Glomerular visceral epithelial cell (primary cell): ENCODE data around the gene EIF4E.
"Not testable (repeated sequence)": the region's sequence is repeated elsewhere in the genome, so short reads cannot be mapped to it uniquely, and the experiment has no call there.

Experiments
- DNase-seq: peaks from one replicate; pipeline ENCODE4 v3.0.0-alpha.2; 2016; ENCODE audit errors: extremely low spot score

The EIF4E gene

DNA sequence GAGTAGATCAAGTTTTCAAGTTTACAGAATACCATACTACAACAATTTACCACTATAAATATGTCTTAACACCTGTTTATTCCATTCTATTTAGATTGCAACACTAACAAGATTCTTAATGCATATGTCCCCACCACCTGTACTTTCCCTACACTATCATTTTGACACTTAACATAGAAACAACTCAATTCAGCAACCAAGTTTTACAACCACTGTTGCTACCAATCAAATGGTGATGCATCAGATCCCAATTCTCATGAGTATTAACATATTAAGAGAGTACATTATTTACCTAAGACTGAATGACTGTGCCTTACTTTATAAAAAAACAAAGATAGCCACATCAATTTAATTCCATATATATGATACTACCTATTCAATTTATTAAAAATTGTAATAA, 49.4 kb downstream of the EIF4E start:
- no peak for DNase-seq

- DNase-seq: peak; percentile 6
These were observed 55.9 kb downstream of the EIF4E start for GRCh38 chr4:98873059-98873458.

DNA sequence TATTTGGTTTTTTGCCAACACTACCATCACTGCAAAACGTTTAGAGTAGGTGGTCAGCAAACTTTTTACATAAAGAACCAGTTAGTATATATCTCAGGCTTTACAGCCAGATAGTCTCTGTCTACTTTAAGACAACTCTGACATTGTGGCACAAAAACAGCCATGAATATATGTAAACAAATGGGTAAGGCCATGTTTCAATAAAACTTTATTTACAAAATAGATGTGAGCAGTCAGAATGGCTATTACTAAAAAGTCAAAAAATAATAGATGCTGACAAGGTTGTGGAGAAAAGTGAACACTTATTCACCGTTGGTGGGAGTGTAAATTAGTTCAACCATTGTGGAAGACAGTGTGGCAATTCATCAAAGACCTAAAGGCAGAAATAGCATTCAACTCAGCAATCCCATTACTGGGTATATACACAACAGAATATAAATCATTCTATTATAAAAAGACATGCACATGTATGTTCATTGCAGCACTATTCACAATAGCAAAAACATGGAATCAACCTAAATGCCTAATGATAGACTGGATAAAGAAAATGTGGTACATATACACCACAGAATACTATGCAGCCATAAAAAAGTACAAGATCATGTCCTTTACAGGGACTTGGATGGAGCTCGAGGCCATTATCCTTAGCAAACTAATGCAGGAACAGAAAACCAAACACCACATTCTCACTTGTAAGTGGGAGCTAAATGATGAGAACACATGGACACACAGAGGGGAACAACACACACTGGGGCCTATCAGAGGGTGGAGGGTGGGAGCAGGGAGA, 56.6 kb downstream of the EIF4E start:
- not testable (repeated sequence) for DNase-seq

GRCh38 chr4:98867648-98868047, 61.3 kb downstream of the EIF4E start:
- no peak for DNase-seq

DNA sequence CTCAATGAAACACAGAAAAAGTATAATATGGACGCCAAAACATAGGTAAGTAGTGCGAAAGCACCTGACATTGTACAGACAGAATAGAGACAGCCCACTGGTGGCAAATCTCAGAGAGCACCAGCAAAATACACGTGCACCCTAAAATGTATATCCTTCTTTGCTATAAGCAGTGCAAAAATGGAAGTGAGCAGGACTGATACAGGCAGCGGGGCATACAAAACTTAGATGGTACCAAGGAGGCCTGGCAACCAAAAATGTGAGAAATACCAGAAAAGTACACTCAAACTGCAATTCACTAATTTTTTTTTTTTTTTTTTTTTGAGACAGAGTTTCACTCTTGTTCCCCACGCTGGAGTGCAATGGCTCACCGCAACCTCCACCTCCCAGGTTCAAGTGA, 63.9 kb downstream of the EIF4E start:
- no peak for DNase-seq

DNA sequence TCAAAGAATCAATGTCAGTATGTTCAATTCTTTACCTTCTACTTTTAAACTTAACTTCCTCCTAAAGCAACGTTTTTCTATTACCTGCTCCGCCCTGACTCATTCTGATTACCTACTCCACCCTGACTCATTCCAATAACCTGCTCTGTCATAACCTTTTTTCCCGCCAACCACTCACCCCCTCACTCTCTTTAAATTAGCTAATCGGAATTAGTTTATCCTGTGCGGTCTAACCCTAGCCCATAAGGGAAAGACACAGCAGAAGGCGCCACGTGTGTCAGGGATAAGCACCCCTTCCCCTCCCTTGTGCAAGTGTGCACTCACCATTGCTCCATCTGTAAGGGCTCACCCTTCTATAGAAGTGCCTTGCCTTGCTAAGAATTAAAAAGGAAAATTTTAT, 64.4 kb downstream of the EIF4E start:
- DNase-seq: no peak

- no peak for DNase-seq
These were observed 66.6 kb downstream of the EIF4E start for GRCh38 chr4:98862371-98862770.

DNA sequence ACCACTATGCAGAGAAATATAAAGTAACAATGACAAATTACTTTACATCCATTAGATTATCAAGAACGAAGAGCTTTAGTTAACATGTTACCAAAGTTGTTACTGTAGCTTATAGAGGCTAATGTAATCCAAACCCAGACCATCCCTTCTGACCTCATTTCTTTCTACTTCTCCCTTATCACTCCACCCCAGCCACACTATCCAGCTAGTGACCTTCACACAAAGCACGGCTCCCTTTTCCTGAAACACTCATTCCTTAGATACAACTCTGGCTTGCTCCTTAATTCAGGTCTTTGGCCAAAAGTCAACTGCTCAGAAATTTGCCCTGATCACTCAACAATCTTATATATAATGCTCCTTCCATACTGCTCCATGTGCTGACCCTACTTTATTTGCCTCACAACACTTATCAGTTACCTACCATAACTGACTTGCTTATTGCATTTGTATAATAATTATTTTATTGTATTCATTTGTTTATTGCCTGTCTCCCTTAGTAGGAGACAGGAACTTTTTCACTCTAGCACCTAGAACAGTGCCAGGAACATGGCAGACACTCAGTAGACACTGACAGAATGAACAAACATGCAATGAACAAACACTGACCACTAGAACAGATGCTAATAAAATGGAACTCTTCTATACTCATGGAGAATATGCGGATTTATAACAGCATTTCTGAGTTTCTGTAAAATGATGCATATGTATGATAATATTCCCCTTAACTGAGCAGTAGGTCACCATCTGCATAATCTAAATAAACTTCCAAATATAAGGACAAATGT, 67.6 kb downstream of the EIF4E start:
- DNase-seq: no peak

GRCh38 chr4:98851806-98852205, 77.1 kb downstream of the EIF4E start:
- DNase-seq: no peak

- DNase-seq: no peak
These were observed 78.0 kb downstream of the EIF4E start for GRCh38 chr4:98850937-98851336.

- no peak for DNase-seq
These were observed 80.5 kb downstream of the EIF4E start for GRCh38 chr4:98848448-98848847.

- no peak for DNase-seq
These were observed 83.0 kb downstream of the EIF4E start for GRCh38 chr4:98845960-98846359.

GRCh38 chr4:98842917-98843316, 86.0 kb downstream of the EIF4E start:
- not testable (repeated sequence) for DNase-seq

DNA sequence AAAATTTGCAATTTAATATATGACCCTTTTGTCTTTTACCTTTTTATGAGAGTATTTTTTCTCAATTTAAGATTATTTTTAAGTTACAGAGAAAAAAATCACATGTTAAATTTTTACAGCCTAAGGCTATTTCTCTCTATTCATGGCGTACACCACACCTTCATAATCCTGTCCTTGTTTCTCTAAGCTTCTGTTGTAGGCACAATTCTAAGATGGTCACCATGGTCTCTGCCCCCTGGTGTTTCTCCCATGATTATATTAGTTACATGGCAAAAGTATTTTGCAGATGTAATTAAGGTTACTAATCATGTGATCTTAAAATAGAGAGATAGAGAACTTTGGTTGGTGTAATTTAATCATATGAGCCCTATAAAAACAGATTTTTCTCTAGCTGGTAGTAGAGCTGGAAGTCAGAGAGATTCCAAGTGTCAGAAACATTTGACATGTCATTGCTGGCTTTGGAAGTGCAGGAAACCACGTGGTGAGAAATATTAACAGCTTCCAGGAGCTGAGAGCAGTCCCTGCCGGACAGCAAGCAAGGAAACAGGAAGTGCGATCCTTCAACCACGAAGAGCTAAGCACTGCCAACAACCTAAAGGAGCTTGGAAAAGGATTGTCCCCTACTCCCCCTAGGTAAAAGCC, 89.8 kb downstream of the EIF4E start:
- DNase-seq: peak; percentile 55

DNA sequence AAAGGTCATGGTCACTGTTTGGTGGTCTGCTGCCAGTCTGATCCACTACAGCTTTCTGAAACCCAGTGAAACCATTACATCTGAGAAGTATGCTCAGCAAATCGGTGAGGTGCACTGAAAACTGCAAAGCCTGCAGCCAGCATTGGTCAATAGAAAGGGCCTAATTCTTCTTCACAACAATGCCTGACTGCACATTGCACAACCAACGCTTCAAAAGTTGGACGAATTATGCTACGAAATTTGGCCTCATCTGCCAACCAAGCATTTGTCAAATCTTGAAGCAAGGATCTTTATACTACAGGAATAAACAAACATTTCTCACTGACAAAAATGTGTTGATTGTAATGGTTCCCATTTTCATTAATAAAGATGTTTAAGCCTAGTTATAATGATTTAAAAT, 90.4 kb downstream of the EIF4E start:
- DNase-seq: no peak

DNA sequence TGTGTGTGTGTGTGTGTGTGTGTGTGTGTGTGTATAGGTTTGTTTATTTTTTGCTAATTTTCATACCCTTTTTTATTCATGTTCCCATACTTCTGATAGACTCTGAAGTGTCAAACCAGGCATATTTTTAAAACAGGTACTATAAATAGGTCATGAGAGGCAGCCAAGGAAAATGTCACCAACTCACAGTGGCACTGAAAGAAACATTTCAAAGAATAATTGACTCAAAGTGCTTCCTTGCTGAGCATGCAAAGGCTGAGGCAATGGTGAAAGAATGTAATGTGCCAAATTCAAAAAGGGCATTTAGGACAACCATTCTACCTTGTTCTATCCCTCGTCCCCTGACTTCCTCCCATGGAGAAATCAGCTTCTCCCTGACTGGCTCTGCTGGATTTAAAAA, 95.5 kb downstream of the EIF4E start:
- DNase-seq: no peak

DNA sequence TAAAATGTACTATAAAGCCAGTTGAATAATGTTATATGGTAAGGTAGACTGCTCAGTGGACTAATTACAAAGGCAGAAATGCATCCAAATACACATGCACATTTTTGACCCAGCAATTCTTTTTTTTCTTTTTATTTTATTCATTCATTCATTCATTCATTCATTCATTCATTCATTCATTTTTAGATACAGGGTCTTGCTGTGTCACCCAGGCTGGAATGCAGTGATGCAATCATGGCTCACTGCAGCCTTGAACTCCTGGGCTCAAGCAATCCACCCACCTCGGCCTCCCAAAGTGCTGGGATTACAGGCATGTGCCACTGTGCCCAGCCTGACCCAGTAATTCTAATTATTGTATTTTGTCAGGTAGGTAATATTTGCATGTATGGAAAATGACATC, 97.9 kb downstream of the EIF4E start:
- not testable (repeated sequence) for DNase-seq
